Ecto neural progenitor cell (in vitro differentiated cells): ENCODE results near the gene UBE2H.
"Not testable (repeated sequence)": the region's sequence is repeated elsewhere in the genome, so short reads cannot be mapped to it uniquely, and the experiment has no call there.

ENCODE experiments used
- DNase-seq: peaks from one replicate; pipeline ENCODE4 v3.0.0-alpha.2; 2018; ENCODE audit warnings: low spot score

The UBE2H gene

DNA sequence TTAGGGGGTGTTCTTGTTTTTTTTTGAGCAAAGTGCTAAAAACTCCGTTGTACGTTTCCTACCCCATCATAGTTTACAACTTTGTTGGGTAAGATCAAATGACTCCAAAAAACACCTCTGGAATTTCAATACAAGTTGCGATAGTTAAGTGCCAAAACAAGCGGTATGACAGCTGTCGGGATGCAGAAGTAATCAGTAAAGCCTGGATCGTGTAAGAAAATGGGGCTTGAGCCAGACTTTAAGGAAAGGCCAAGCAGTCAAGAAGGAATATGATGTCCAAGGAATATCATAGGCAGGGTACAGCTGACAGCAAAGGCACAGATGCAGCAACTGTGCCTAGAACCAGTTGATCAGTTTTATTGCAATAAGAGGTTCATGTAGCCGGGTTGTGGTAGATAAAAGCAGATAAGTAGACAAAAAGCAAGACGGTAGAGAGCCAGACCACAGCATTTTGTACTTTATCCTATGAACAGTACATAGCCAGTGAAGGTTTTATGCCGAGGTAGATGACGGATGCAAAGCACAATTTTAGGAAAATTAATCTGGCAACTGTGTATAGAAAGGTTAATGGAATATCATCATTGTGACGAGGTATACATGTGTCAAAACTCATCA, 45.5 kb downstream of the UBE2H start:
- DNase-seq, result no peak

DNA sequence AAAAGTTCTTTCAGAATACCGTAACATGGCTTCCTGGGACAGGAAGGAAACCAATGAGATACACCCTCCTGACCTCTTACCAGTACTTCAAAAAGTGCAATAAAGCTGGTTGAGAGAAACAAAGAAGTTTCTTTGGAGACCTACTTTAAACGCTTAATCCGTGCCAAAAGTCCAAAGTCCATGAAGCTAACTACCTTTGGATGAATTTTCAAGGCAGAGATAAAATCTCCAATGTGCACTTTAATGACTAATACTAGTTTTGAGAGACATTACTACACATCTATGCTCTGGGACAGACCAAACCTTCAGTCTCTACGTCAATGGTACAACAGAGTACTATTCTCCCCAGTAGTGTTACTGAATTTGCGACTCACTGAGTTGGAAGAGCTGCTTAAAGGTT, 46.1 kb downstream of the UBE2H start:
- no peak for DNase-seq

DNA sequence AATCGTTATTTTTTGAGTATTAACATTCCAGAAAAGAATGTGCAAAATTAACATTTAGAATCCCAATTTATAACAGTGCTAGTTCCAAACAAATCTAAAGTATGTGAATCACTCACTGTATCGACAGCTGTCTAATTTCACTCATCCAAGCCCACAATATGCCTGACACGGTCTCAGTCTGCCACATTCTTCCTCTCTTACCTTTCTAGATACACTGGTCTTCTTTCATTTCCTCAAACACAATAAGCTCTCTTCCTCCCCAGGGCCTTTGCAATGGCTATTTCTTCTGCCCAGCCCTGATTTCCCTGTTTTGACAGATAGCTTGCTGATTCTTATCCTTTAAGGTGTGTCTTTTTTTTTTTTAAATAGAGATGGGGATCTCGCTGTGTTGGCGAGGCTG, 48.8 kb downstream of the UBE2H start:
- no peak for DNase-seq

DNA sequence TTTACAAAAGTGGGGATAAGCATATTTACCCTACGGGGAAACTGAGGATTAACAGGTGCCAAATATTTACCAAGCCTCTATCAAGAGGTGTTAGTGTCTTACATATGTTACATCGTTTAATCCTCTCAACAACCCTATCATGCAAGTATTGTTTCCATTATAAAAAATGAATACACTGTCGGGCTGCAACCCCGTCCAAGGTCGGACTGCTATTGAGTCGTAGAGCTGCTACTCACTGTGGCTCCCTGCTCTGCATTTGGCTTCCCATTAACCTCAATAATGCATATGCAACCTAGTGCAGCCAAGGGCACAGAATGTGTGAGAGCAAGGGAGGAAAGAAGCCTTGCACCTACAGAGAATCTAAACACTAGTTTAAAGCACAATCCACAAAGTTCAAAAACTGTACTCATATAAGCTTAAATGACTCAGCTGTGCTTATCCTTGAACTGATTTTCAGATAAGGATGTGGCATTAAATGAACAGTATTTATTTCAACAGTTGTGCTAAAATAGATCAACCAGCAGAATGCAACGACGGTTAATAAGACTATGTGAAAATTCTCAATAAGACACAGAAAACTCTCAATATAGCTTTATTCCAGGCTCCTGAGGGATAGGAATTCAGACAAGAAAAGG, 49.9 kb downstream of the UBE2H start:
- DNase-seq, result no peak

DNA sequence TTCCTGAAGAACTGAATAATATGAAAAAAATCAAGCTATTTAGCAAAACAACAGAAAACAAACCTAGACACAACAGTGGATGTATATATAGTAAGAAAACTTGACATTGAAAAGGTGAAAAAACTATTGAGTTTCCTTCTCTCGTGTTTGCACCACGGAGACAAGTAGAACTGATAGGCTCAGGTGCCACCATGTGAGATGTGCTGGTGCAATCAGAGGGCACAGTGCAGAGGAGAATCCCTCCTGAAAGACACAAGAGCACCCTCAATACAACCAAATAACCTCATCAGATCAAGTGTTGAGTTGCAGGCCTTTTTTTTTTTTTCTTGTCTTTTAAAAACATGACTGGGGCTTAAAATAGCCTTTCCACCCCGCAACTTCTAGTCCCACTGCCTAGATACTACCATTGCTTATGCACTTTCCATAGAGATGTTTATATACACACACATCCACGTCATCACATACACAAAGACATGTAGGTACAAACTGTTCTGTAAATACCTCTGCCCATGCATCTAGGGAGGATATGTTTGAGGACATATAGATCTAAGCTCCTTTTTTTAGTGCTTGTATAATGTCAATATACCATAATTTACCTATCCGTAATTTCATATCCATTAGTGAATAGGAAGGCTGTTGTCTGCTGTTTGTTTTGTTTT, 54.1 kb downstream of the UBE2H start:
- DNase-seq, result no peak

DNA sequence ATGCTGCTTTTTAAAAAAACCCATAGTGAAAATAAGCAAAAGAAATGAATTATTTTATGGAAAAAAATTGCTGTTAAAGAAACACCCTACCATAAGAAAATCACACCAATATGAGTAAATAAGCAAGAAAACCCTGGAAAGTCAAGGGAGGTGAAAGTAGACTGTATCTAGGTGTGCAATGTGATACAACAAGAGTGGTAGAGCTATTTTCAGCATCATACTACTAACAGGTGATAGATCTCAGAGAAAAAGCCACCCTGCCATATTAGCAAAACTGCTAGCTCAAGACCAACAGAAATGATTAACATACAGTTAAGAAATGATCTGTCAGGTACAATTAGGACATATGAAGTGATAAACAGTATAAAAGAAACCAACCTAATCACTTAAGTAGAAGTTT, 54.8 kb downstream of the UBE2H start:
- no peak for DNase-seq

DNA sequence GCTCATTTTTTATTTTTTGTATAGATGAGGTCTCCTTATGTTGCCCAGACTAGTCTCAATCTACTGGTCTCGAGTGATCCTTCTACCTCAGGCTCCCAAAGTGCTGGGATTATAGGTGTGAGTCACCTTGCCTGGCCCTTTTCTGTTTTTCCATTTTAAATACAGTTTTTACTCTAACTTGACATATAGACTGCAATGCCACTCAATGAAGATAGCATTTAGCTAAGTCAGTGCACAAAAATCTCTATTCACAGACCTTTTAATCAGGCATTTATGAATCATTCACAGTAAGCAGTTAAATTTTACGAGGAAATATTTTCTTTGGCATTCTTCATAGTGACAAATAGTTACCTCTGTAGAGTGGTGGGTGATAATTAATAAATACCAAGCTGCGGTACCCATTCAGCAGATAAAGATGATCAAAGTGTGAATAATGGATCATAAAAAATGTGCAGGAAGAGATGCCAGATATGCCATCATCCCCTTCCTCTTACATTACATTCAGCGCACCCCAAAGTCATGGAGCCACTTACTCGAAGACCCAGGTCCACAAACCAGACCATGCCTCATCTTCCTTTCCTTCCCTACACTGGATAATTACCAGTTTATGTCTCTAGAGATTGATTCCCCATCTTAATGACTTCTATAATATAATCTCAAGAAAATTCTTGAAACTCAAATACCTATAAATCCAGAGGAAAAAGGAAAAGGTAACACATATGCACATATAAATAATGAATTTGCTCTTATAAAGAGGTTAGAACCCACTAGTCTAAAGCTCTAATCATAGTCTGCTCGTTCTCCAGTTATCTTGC, 56.0 kb downstream of the UBE2H start:
- no peak for DNase-seq

DNA sequence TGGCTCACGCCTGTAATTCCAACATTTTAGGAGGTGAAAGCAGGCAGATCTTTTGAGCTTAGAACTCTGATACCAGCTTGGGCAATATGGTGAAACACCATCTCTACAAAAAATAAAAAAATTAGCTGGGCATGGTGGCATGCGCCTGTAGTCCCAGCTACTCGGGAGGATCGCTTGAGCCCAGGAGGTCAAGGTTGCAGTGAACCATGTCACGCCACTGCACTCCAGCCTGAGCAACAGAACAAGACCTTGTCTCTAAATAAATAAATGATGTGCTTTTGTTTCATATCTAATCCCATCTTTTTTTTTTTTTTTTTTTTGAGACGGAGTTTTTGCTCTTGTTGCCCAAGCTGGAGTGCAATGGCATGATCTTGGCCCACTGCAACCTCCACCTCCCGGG, 58.6 kb downstream of the UBE2H start:
- not testable (repeated sequence) for DNase-seq

DNA sequence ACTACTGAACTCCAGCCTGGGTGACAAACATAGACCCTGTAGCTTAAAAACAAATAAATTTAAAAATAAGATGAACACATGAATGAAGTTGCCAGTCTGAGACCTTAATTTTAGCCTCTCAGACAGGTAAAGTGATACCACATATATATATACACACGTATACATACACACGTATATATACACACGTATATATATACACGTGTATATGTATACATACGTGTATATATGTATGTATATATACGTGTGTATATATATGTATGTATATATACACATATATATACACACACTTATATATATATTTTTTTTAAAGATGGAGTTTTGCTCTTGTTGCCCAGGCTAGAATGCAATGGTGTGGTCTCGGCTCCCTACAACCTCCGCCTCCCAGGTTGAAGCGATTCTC, 62.7 kb downstream of the UBE2H start:
- no peak for DNase-seq

DNA sequence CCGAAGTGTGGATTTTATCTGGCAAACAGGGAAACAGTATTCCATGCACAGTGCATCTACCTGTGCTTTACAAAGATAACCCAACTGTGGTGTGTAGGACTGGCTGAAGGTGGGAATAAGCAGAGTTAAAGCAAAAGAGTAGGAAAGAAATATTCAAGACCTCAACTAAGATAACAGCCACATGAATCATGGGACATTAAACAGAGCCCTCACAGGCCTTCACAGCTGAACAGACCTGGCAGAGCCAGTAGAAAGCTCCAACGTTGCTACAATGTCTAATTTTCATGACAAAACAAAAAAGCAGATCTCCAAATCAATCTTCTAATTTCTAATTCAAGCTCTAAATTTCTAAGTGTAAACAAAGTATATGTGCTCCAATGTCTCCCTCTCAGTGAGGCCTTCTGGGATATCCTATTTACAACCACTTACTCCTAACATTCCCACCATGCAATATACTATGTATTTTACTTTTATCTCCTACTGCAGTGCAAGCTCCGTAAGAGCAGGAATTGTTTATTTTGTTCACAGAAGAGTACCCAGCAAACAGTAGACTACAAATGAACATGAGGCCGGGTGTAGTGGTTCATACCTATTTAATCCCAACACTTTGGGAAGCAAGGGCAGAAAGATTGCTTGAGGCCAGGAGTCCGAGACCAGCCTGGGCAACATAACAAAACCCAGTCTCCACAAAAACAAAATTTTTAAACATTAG, 63.5 kb downstream of the UBE2H start:
- no peak for DNase-seq

DNA sequence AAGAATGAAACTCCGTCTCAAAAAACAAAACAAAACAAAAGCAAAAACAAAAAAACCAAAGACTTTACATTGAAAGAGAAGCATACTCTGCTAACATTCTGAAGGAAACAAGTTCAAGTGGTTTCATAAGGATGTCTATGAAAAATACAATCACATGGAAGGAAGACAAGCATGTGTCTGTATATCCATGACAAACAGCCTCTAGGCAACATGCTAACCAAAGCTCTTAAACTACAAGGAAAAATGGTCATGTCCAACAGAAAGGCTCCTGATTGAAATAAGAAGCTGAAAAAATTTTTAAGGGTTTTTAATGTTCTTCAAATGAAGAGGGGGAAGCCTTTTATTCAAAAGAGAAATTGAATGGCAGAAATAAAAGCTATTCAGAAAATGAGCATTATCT, 64.9 kb downstream of the UBE2H start:
- no peak for DNase-seq

DNA sequence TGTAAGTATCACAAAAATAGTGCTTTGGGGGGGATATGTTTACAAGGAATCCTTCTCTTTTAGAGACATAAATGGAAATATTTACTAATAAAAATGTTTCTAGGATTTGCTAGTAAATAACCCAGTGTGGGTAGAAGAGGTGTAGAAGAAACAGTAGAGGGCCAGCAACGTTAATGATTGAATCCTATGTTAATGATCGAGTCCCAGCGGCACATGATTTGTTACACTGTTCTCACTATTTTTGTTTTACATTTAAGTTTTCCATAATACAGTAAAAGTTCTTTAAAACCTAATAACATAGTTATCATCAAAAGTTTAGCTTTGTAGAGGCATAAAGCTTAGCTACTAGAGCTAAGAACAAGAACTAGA, 66.0 kb downstream of the UBE2H start:
- no peak for DNase-seq

DNA sequence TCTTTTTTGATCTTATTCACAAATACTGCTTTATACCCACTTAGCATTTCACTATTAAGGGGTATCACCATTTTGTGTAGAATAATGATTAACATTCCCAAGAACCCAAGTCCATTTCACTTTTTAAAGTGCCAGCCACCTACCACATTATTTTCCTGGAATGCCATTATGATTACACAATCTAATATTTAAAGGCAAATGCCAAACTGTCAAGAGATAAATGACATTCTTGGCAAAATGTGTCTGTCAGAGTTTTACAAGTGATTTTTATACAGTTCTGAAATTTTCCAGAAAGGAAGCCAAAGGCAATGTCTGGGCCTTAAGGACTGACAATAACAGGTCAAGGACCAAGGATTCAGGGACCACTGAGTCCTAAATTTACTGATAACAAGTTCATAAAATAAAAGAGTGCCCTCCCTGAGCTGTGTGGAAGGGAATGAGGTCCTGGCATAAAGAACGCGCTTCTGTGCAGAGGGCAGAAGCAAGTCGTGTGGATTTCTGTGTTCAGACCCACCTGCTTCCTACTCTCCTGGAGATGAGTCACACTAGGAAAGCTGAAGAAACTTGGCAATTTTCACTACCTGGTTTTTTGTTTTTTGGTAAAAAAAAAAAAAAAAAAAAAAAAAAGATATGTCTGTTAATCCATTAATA, 66.5 kb downstream of the UBE2H start:
- no peak for DNase-seq

DNA sequence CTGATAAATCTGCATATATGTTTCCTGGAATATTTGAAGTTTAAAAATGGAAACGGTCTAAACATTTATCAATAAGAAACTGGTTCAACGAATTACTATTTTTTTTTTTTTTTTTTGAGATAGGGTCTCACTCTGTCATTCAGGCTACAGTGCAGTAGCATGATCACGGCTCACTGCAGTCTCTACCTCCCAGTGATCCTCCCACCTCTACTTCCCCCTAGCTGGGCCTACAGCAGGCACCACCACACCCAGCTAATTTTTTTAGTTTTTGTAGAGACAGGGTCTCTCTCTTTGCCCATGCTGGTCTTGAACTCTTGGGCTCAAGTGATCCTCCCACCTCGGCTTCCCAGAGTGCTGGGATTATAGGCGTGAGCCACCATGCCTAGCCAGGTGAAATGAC, 68.3 kb downstream of the UBE2H start:
- no peak for DNase-seq

DNA sequence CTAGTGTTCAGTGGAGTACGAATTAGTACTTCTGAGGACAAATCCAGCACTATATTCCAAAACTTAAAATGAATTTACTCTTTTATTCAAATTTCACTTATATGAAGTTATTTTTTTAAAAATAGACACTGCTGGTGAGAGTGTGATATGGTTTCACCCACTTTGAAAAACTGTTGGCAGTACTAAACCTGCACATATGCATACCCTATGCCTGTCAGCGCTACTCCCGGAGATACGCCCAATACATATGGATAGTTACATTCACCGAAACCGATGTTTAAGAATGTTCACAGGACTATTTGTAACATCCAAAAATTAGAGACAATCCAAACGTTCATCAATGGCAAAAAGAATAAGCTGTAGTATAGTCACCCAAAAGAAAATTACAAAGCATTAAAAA, 69.6 kb downstream of the UBE2H start:
- no peak for DNase-seq

DNA sequence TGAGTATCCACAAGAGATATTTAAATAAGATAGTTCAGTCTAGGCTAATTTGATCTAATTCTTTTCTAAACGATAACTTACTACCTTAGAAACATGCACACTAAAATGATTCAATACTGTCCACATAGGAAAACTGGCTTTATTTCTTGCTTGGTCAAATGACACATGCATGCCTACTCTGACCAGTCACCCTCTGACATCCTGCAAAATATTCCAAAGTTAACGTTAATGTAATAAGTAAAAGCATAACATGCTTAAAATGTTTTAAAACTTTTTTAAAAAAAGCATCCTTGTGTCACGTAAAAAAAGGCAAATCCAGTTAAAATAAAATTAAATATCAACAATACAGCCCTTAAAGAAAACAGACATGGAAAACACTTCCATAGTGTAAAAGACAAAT, 70.2 kb downstream of the UBE2H start:
- no peak for DNase-seq

DNA sequence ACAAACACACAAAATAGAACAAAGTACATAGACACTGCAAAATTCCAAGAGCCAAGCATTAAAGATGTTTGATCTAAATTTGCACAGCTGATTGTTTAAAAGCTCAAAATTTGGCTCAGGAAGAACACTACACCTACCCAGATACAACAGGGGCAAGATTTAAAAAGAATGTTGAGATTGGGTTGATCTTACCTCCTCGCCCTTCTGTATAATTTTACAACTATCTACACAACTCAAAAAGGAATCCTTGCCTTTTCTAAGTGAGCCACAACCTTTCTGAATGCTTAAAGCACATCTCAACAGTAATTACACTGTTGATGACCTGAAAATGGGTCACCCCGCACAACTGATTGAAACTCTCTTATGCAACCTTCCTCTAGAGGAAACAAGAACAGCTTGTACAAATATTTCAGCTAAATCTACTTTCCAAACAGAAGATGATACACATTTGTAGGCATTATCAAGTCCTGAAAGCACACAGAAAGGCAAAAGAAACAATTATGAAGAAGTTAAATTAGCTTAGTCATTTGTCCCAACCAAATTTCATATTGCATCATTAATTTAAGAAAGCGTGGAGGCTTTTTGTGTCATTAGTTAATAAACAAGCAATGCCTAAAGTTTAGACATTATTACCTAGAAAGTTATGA, 75.5 kb downstream of the UBE2H start:
- DNase-seq, result no peak

DNA sequence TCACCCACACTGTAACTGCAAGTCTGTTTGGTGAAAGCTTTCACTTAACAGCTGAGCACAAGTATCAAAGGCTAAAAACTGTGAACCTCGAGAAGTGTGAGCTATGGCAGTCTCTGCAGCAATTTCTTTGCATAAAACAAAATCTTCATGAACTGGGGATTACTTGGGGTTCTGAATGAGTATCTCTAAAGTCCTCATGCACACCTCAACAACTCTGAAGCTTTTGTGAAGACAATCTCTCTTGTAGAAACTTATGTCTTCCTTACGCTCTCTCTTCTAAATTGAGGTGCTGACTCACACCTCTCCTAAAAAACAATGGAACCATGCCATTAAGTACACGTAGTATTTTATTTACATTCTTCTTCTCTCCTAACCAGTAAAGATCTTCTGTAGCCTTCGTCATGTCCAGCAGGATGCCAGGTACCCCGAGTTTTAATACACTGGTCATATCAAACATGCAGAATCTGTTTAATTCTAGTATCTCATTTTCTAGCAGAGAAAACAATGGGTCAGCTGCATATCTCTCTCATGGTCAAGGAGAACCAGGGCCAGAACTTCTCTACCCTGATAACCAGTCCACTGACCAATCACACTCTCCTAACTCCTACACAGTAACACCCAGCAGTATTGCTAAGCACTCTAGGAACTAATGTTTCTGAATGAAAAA, 76.9 kb downstream of the UBE2H start:
- DNase-seq, result no peak

DNA sequence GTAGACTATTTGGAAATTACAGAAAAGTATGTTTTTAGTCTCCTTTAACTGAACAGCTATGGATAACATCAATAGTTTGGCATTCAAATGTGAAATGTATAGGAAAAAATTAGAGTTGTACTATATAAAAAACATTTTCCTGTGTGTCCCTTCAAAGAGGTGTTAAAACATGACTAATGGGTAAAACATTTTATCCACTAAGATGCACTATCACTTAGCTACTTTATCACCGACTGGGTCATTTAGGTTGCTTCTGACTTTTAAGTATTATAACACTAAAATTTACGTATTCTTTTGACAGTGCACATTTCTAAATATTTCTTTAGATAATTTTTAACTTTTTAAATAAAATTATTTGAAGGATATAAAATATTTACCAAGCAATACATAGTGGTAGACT, 77.6 kb downstream of the UBE2H start:
- no peak for DNase-seq

DNA sequence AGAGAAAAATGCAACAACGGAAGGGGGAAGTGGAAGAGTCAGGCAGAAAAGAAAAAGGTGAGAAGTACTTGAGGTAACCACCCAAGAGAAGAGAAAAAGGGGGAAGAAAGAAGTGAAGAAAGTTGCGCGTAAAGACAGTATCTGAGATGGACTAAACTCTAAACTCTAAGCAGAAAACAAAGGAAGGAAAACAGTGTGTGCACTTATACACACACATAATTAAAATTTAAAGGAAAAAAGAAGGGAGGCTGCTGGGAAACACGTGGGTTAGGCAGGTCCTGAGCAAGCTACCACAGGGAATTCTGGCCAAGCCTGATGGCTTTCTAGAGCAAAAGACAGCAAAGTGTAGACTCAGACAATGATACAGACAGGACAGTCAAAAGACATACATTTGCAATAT, 78.0 kb downstream of the UBE2H start:
- DNase-seq, result no peak

DNA sequence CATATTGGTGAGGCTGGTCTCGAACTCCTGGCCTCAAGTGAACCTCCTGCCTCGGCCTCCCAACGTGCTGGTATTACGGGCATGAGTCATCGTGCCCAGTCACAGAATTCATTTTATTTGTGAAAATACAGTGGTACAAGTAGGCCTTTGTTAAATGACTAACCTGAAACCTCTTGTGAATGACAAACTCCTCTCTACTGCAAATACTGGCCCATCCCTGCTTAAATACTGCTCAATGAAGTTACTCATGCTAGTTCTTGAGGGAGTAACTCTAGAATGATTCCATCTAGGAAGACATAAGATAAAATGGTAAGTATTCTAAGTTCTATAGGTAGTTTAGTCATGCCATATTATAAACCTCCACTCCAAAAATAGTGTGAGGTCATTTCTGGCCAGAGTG, 80.7 kb downstream of the UBE2H start:
- no peak for DNase-seq
